ENCODE measurements around the gene LMAN1L.

Gene LMAN1L

GRCh38 chr15:74815121-74815934 is 2.7 kb downstream of the LMAN1L start:
- TF ChIP-seq CTCF (IDR thresholded peaks at IDR 0.05; ENCODE audit: low read length) (no peak), EZH2 (optimal IDR thresholded peaks at IDR 0.05; ENCODE audit: low read depth, low read length) (no peak), EZH2phosphoT487 (IDR thresholded peaks at IDR 0.05; ENCODE audit: low read length) (no peak)
- Histone ChIP-seq H3K4me2 (ENCODE audit: low read depth, low read length) (no peak overlapping the region), H3K79me2 (ENCODE audit: low read length) (no peaks in the 10 kb centered on the region), H3K4me3 (ENCODE audit: low read length) (no peak overlapping the region), H4K20me1 (ENCODE audit: insufficient read depth, low read length) (no peaks in the 10 kb centered on the region), H3K9me2 (replicated peaks; ENCODE audit: insufficient read depth, low read length) (no peaks in the 10 kb centered on the region), H2AFZ (ENCODE audit: low read length) (no peak overlapping the region), H3K27me3 (replicated peaks; ENCODE audit: insufficient read depth, low read length) (no peaks in the 10 kb centered on the region), H3K9ac (ENCODE audit: low read length) (no peak overlapping the region), H3F3A (ENCODE audit: insufficient read depth, low read length) (no peaks in the 10 kb centered on the region), H3K36me3 (replicated peaks; ENCODE audit: insufficient read depth, low read length) (no peaks in the 10 kb centered on the region), H3K4me1 (ENCODE audit: low read length) (peaks cover 10% of the 10 kb centered on the region; the same call in 1 of the 2 replicates), H3K27ac (ENCODE audit: low read length) (no peak overlapping the region), H3K9me3 (replicated peaks; ENCODE audit: insufficient read depth, low read length) (no peaks in the 10 kb centered on the region)
- no peak for DNase-seq

DNA sequence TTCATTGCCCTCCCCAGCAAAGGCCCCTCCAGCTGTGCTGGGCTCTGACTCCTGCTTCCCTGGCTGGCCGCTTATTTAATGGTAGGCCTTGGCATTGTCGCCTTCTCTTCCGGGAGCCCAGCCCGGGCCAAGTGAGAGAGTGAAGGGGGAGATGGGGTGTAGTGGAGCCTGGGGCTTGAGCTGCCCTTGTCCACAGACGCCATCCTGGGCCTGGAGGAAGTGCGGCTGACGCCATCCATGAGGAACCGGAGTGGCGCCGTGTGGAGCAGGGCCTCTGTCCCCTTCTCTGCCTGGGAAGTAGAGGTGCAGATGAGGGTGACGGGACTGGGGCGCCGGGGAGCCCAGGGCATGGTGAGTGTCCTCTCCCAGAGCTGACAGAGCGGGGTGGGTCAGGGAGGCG is 3.3 kb downstream of the LMAN1L start:
- peaks cover 12% of the 10 kb centered on the region; the same call in 1 of the 2 replicates for H3K4me1 ChIP-seq (ENCODE audit: low read length)
- no peak overlapping the region for H3K4me3 ChIP-seq (ENCODE audit: low read length)
- H3K4me2 ChIP-seq (ENCODE audit: low read depth, low read length) = no peak overlapping the region
- no peaks in the 10 kb centered on the region for H3F3A ChIP-seq (ENCODE audit: insufficient read depth, low read length)
- TF ChIP-seq EZH2 (optimal IDR thresholded peaks at IDR 0.05; ENCODE audit: low read depth, low read length) (no peak), EZH2phosphoT487 (IDR thresholded peaks at IDR 0.05; ENCODE audit: low read length) (no peak), CTCF (IDR thresholded peaks at IDR 0.05; ENCODE audit: low read length) (no peak)
- no peak for DNase-seq
- H2AFZ ChIP-seq (ENCODE audit: low read length) = no peak overlapping the region
- no peaks in the 10 kb centered on the region for H3K79me2 ChIP-seq (ENCODE audit: low read length)
- no peak overlapping the region for H3K27ac ChIP-seq (ENCODE audit: low read length)
- H3K36me3 ChIP-seq (replicated peaks; ENCODE audit: insufficient read depth, low read length) = no peaks in the 10 kb centered on the region
- no peaks in the 10 kb centered on the region for H3K9me2 ChIP-seq (replicated peaks; ENCODE audit: insufficient read depth, low read length)
- no peaks in the 10 kb centered on the region for H4K20me1 ChIP-seq (ENCODE audit: insufficient read depth, low read length)
- no peaks in the 10 kb centered on the region for H3K27me3 ChIP-seq (replicated peaks; ENCODE audit: insufficient read depth, low read length)
- H3K9ac ChIP-seq (ENCODE audit: low read length) = no peak overlapping the region
- no peaks in the 10 kb centered on the region for H3K9me3 ChIP-seq (replicated peaks; ENCODE audit: insufficient read depth, low read length)

GRCh38 chr15:74816624-74817369 is 4.2 kb downstream of the LMAN1L start:
- Histone ChIP-seq H3F3A (ENCODE audit: insufficient read depth, low read length) (no peaks in the 10 kb centered on the region), H3K79me2 (ENCODE audit: low read length) (no peaks in the 10 kb centered on the region), H3K27me3 (replicated peaks; ENCODE audit: insufficient read depth, low read length) (no peaks in the 10 kb centered on the region), H3K4me1 (ENCODE audit: low read length) (peaks cover 16% of the 10 kb centered on the region; the same call in 1 of the 2 replicates), H4K20me1 (ENCODE audit: insufficient read depth, low read length) (no peaks in the 10 kb centered on the region), H2AFZ (ENCODE audit: low read length) (no peak overlapping the region), H3K9ac (ENCODE audit: low read length) (no peak overlapping the region), H3K27ac (ENCODE audit: low read length) (no peak overlapping the region), H3K36me3 (replicated peaks; ENCODE audit: insufficient read depth, low read length) (no peaks in the 10 kb centered on the region), H3K4me2 (ENCODE audit: low read depth, low read length) (no peak overlapping the region), H3K9me2 (replicated peaks; ENCODE audit: insufficient read depth, low read length) (no peaks in the 10 kb centered on the region), H3K4me3 (ENCODE audit: low read length) (no peak overlapping the region), H3K9me3 (replicated peaks; ENCODE audit: insufficient read depth, low read length) (no peaks in the 10 kb centered on the region)
- no peak for DNase-seq
- TF ChIP-seq EZH2 (optimal IDR thresholded peaks at IDR 0.05; ENCODE audit: low read depth, low read length) (no peak), CTCF (IDR thresholded peaks at IDR 0.05; ENCODE audit: low read length) (no peak), EZH2phosphoT487 (IDR thresholded peaks at IDR 0.05; ENCODE audit: low read length) (no peak)
